DND-41 (cell line): ENCODE results near the gene MCTP1.

Experiments used
- EZH2 ChIP-seq: IDR thresholded peaks from 3 replicates; pipeline ENCODE4 v1.6.1; 2012; ENCODE audit warnings: borderline replicate concordance, low read depth, mild to moderate bottlenecking, moderate library complexity, low read length, inconsistent platforms; ENCODE audit not compliant: severe bottlenecking
- TF ChIP-seq, protein P1 (sequence below): IDR thresholded peaks from 2 replicates; pipeline ENCODE4 v1.5.1; 2012; ENCODE audit warnings: borderline replicate concordance, low read length, moderate library complexity, mild to moderate bottlenecking; ENCODE audit not compliant: poor library complexity, severe bottlenecking; ENCODE audit errors: extremely low read depth

DNA sequence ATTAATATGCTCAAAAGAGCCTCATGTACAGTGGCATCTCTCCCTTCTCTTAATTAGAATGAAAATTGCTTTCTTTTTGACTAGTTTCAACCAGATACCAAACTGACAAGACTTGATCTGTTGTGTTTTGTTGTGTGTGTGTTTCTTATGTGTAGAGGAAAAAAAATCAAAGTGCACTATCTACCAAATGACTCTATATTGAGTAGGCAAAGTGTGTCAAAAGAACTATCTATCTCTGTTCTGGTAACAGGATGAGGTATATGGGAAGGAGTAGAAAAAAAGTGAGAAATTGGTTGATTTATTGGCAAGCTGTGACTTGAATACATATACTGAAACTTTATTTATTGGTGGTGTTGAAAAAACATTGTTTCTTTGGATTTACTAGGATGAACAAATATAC is 476.4 kb downstream of the MCTP1 start:
- TF ChIP-seq EZH2: no peak
- TF ChIP-seq, protein P1, sequence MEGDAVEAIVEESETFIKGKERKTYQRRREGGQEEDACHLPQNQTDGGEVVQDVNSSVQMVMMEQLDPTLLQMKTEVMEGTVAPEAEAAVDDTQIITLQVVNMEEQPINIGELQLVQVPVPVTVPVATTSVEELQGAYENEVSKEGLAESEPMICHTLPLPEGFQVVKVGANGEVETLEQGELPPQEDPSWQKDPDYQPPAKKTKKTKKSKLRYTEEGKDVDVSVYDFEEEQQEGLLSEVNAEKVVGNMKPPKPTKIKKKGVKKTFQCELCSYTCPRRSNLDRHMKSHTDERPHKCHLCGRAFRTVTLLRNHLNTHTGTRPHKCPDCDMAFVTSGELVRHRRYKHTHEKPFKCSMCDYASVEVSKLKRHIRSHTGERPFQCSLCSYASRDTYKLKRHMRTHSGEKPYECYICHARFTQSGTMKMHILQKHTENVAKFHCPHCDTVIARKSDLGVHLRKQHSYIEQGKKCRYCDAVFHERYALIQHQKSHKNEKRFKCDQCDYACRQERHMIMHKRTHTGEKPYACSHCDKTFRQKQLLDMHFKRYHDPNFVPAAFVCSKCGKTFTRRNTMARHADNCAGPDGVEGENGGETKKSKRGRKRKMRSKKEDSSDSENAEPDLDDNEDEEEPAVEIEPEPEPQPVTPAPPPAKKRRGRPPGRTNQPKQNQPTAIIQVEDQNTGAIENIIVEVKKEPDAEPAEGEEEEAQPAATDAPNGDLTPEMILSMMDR: no peak
